Mammary epithelial cell (primary cell): ENCODE data around the gene SLC18A2.
A peak's percentile ranks its signal among the peaks of the same experiment; 100 is the strongest.

Experiments used
- EZH2 ChIP-seq: IDR thresholded peaks from 2 replicates; pipeline ENCODE4 v1.6.1; 2012; ENCODE audit warnings: low read length, inconsistent platforms, borderline replicate concordance
- TF ChIP-seq, protein P1 (sequence below), 2 donors: IDR thresholded peaks in 1 of 2; conservative IDR thresholded peaks in 1 of 2; 2 replicates each; pipeline ENCODE4 v1.5.1; 2011 to 2012; ENCODE audit warnings: inconsistent platforms in 2 of 2, low read length in 2 of 2, mild to moderate bottlenecking in 2 of 2, control low read depth in 1 of 2, low read depth in 1 of 2; ENCODE audit not compliant: insufficient read depth in 1 of 2; ENCODE audit errors: extremely low read depth in 1 of 2

DNA sequence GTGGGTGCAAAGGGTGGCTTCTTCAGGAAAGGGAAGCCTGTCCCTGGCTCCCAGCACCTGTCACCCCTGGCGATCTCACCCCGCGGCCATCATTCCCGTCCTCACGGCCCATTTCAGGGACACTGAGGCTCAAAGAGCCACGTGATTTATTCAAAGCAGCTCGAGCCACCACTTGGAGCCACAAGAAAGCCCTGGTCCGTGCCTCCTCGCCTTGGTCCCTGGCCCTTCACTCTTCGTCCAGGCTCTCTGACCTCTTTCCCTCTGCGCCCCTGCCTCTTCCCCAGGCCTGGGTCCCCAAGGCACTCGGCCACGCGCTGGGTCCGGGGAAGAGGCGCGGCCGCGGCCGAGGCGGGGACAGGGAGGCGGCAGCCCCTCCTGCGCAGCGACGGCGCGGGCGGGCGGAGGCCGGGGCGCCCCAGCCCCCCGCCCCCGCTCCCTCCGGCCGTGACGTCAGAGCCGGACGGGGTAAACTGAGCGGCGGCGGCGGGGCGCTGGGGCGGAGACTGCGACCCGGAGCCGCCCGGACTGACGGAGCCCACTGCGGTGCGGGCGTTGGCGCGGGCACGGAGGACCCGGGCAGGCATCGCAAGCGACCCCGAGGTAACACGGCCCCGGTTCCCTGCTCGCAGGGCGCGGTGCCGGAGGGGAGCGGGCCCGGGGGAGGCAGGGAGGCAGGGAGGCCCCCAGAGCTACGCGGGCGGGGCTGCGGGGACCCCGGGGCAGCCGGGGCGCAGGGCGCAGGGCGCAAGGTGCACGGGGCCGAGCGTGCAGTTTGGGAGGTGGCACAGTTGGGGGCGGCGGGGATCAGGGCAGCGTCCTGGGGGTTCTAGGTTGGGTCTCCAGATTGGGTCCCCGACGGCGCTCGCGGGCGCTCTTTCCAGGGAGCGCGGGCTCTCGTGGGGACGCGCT is at the start of gene SLC18A2:
- TF ChIP-seq, protein P1, sequence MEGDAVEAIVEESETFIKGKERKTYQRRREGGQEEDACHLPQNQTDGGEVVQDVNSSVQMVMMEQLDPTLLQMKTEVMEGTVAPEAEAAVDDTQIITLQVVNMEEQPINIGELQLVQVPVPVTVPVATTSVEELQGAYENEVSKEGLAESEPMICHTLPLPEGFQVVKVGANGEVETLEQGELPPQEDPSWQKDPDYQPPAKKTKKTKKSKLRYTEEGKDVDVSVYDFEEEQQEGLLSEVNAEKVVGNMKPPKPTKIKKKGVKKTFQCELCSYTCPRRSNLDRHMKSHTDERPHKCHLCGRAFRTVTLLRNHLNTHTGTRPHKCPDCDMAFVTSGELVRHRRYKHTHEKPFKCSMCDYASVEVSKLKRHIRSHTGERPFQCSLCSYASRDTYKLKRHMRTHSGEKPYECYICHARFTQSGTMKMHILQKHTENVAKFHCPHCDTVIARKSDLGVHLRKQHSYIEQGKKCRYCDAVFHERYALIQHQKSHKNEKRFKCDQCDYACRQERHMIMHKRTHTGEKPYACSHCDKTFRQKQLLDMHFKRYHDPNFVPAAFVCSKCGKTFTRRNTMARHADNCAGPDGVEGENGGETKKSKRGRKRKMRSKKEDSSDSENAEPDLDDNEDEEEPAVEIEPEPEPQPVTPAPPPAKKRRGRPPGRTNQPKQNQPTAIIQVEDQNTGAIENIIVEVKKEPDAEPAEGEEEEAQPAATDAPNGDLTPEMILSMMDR (conservative IDR thresholded peaks at IDR 0.05 in 1 of 2, IDR thresholded peaks at IDR 0.05 in 1 of 2; ENCODE audit: extremely low read depth in 1 of 2, insufficient read depth in 1 of 2, low read depth in 1 of 2, low read length in 2 of 2): no peak
- peak; percentile 67 for TF ChIP-seq EZH2
